K562 (cell line): ENCODE results near the gene SCIN. TPM values are rescaled to one million over a fixed set of nuclear protein-coding genes. Genes with fewer than 3 reads are reported as not detected.

Experiments used
- DMBX1 ChIP-seq: fragments of 250-450 bp; sonication (Bioruptor Pico); IDR thresholded peaks from 2 replicates; pipeline ENCODE4 v1.8.0; 2022; ENCODE audit warnings: inconsistent platforms, mild to moderate bottlenecking, moderate library complexity, borderline replicate concordance
- E2F3 ChIP-seq: fragments of 250-450 bp; sonication (Bioruptor Pico); IDR thresholded peaks from 2 replicates; pipeline ENCODE4 v1.4.0; 2020; ENCODE audit warnings: mild to moderate bottlenecking
- GATAD2A ChIP-seq: fragments of 450-650 bp; IDR thresholded peaks from 2 replicates; pipeline ENCODE4 v1.6.1; 2017
- KDM4B ChIP-seq, 2 experiments: fragments of 450-650 bp in 1 of 2; sonication (generic) in 1 of 2; IDR thresholded peaks; 2 replicates each; pipeline ENCODE4 v1.6.1; 2016 to 2017; ENCODE audit warnings: borderline replicate concordance in 2 of 2, antibody characterized with exemption in 1 of 2, low read depth in 1 of 2, mild to moderate bottlenecking in 1 of 2
- KLF6 ChIP-seq: fragments of 250-450 bp; sonication (Bioruptor Pico); IDR thresholded peaks from 2 replicates; pipeline ENCODE4 v1.4.0; 2020; ENCODE audit warnings: mild to moderate bottlenecking, moderate library complexity, borderline replicate concordance
- NONO ChIP-seq, 2 experiments: fragments of 200-400 bp in 1 of 2; fragments of 450-650 bp in 1 of 2; formaldehyde crosslinking in 1 of 2; IDR thresholded peaks; 2 replicates each; pipeline ENCODE4 v1.6.1; 2017; ENCODE audit warnings: low read depth in 2 of 2, mild to moderate bottlenecking in 2 of 2, moderate library complexity in 2 of 2, low read length in 1 of 2
- NR2C2 ChIP-seq, 2 experiments: fragments of 200-800 bp in 1 of 2; sonication (Bioruptor generic) in 1 of 2; sonication (generic) in 1 of 2; formaldehyde crosslinking in 1 of 2; IDR thresholded peaks; 2 replicates each; pipeline versions ENCODE4 v1.6.1 to v1.8.0; 2016 to 2022; ENCODE audit warnings: mild to moderate bottlenecking in 1 of 2, missing compliant biosample characterization in 1 of 2, missing genetic modification characterization in 1 of 2, missing genetic modification reagents in 1 of 2
- ZNF41 ChIP-seq: fragments of 250-450 bp; sonication (Bioruptor Pico); conservative IDR thresholded peaks from 2 replicates; pipeline ENCODE4 v1.4.0; 2020; ENCODE audit warnings: mild to moderate bottlenecking
- polyA plus RNA-seq, 8 experiments: library from polyadenylated mRNA; depleted of rRNA in 4 of 8; stranded (reverse) in 5 of 8; unstranded in 3 of 8; fragments of >200 nt; fragmentation: Nextera tagmentation in 2 of 8; fragmentation: Illumina TruSeq in 1 of 8; extraction: Ambion mirVana in 2 of 8; extraction: Trizol in 1 of 8; gene quantifications; 2 replicates each; pipeline versions ENCODE4 v1.2.1 to v1.2.3, GENCODE V29; 2011 to 2014; ENCODE audit warnings: inconsistent platforms in 1 of 8, missing spikeins in 1 of 8
- total RNA-seq, 7 experiments: library from RNA; depleted of rRNA in 6 of 7; stranded (reverse); fragments of >200 nt in 6 of 7; fragmentation: Illumina TruSeq in 2 of 7; extraction: Trizol in 2 of 7; gene quantifications; 2 replicates each; pipeline versions ENCODE4 v1.2.1 to v1.2.3, GENCODE V29; 2011 to 2021; ENCODE audit warnings: low replicate concordance in 1 of 7
- TF ChIP-seq, protein P1 (sequence below): sonication (generic); formaldehyde crosslinking; IDR thresholded peaks from 2 replicates; pipeline ENCODE4 v1.8.1; 2023; ENCODE audit warnings: mild to moderate bottlenecking, missing genetic modification reagents
- TF ChIP-seq, protein P2 (sequence below): fragments of 200-800 bp; sonication (Bioruptor generic); IDR thresholded peaks from 2 replicates; pipeline ENCODE4 v1.6.1; 2017; ENCODE audit warnings: missing genetic modification characterization, missing compliant biosample characterization
- TF ChIP-seq, protein P3 (sequence below): sonication (generic); formaldehyde crosslinking; IDR thresholded peaks from 2 replicates; pipeline ENCODE4 v1.9.0; 2022; ENCODE audit warnings: mild to moderate bottlenecking, missing genetic modification reagents

SCIN gene
- total and polyA plus RNA-seq, 9 of the 15 experiments (the other 6 are each of a cell fraction or from before 2014, with no cell fraction given) = 0.67 to 18.2 (median 10.6) TPM

DNA sequence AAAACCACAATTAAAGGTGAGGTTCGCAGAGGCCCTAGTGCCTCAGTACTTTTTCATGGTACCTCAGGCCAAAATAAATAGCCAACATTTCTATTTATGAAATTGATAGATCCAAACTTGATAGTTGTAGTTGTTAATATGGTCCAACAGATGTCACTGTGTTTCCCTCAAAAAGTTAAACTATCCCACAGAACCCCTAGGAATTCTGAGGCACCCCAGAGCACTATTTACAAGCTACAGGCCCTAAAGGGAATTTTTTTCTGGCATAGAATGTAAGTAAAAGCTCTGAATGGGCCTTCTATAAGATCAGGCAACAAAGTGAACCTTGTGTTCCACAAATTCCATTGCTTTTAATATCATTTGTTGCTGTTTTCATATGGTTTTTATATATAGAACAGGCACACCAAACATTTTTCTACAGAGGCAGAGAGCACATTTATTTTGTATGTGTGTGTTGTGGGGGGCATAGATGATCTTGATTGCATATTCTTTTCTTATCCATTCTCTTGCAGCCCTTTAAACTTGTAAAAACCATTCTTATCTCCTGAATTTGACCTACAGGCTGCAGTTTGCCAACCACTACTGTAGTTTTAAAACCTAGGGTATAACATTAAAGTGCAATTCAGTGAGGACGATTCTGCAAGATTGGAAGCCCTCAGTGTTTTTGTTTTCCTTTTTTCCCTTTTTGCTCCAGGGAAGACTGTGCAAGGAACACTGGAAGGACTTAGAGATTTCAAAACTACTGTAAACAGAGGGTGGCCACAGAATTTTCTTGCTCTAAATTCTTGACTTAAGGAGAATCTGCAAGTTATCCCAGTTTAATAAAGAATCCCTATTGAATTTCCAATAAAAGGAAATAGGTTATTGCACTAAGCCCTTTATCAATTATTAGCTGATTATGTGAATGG is 113.4 kb downstream of the SCIN start (continued):
- TF ChIP-seq, protein P1, sequence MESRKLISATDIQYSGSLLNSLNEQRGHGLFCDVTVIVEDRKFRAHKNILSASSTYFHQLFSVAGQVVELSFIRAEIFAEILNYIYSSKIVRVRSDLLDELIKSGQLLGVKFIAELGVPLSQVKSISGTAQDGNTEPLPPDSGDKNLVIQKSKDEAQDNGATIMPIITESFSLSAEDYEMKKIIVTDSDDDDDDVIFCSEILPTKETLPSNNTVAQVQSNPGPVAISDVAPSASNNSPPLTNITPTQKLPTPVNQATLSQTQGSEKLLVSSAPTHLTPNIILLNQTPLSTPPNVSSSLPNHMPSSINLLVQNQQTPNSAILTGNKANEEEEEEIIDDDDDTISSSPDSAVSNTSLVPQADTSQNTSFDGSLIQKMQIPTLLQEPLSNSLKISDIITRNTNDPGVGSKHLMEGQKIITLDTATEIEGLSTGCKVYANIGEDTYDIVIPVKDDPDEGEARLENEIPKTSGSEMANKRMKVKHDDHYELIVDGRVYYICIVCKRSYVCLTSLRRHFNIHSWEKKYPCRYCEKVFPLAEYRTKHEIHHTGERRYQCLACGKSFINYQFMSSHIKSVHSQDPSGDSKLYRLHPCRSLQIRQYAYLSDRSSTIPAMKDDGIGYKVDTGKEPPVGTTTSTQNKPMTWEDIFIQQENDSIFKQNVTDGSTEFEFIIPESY (CRISPR knock-in tag) = no peak
- TF ChIP-seq NR2C2 (CRISPR knock-in tag; IDR thresholded peaks at IDR 0.05) (no peak), NR2C2 (tag; IDR thresholded peaks at IDR 0.05) (no peak), E2F3 (no peak), GATAD2A (no peak), KLF6 (CRISPR knock-in tag) (no peak), KDM4B (IDR thresholded peaks at IDR 0.05; ENCODE audit: borderline replicate concordance in 2 of 2, low read depth in 1 of 2) (no peak), NONO (IDR thresholded peaks at IDR 0.05; ENCODE audit: low read depth in 2 of 2, low read length in 1 of 2) (no peak), DMBX1 (no peak), ZNF41 (CRISPR knock-in tag) (no peak)
- TF ChIP-seq, protein P2, sequence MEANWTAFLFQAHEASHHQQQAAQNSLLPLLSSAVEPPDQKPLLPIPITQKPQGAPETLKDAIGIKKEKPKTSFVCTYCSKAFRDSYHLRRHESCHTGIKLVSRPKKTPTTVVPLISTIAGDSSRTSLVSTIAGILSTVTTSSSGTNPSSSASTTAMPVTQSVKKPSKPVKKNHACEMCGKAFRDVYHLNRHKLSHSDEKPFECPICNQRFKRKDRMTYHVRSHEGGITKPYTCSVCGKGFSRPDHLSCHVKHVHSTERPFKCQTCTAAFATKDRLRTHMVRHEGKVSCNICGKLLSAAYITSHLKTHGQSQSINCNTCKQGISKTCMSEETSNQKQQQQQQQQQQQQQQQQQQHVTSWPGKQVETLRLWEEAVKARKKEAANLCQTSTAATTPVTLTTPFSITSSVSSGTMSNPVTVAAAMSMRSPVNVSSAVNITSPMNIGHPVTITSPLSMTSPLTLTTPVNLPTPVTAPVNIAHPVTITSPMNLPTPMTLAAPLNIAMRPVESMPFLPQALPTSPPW = no peak
- TF ChIP-seq, protein P3, sequence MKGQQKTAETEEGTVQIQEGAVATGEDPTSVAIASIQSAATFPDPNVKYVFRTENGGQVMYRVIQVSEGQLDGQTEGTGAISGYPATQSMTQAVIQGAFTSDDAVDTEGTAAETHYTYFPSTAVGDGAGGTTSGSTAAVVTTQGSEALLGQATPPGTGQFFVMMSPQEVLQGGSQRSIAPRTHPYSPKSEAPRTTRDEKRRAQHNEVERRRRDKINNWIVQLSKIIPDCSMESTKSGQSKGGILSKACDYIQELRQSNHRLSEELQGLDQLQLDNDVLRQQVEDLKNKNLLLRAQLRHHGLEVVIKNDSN (CRISPR knock-in tag) = no peak
